ENCODE data around the gene AKT1S1. TPM values are rescaled to one million over a fixed set of nuclear protein-coding genes. Genes with fewer than 3 reads are reported as not detected.

AKT1S1 gene
- total RNA-seq, 3 donors from 2014 or later (not counting 1 experiment from before 2014, with no cell fraction given) = 12.8 to 17.8 (median 16.1) TPM

DNA sequence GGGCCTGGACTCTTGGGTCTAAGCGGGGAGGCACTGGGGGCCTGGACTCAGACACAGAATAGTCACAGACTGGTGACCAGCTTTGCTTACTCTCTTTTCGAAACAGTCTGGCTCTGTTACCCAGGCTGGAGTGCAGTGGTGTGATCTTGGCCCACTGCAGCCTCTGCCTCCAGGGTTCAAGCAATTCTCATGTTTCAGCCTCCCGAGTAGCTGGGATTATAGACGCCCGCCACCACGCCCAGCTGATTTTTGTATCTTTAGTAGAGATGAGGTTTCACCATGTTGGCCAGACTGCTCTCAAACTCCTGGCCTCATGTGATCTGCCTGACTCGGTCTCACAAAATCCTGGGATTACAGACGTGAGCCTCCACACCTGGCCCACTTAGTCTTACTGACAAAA, 48.0 kb downstream of the AKT1S1 start:
- Histone ChIP-seq H3K4me1 (ENCODE audit: control insufficient read depth, insufficient read depth, low read length) (no peaks in the 10 kb centered on the region), H3K9me3 (ENCODE audit: control insufficient read depth, insufficient read depth, low read length) (no peaks in the 10 kb centered on the region), H3K36me3 (ENCODE audit: control insufficient read depth, insufficient read depth, low read length) (peaks cover 31% of the 10 kb centered on the region), H3K27me3 (ENCODE audit: control insufficient read depth, insufficient read depth, low read length) (no peaks in the 10 kb centered on the region), H3K27ac (ENCODE audit: low read length) (no peak overlapping the region), H3K4me3 (ENCODE audit: low read length) (no peak overlapping the region)
- 92% methylated on average over 8 of the region's 8 CpGs for WGBS (ENCODE audit: insufficient coverage)
- Mint-ChIP-seq H3K4me1 (peaks cover 8 to 11% of the 10 kb centered on the region in 2 donors), H3K9me3 (no peaks in the 10 kb centered on the region), H3K36me3 (no peaks in the 10 kb centered on the region), H3K4me3 (no peak overlapping the region), H3K27me3 (ENCODE audit: low read depth in 2 of 2) (no peaks in the 10 kb centered on the region), H3K27ac (no peak overlapping the region)
- ATAC-seq (no peak), DNase-seq (no peak)
- intact Hi-C loops (cut with micrococcal nuclease) = no loop called here
- TF ChIP-seq, protein P1, sequence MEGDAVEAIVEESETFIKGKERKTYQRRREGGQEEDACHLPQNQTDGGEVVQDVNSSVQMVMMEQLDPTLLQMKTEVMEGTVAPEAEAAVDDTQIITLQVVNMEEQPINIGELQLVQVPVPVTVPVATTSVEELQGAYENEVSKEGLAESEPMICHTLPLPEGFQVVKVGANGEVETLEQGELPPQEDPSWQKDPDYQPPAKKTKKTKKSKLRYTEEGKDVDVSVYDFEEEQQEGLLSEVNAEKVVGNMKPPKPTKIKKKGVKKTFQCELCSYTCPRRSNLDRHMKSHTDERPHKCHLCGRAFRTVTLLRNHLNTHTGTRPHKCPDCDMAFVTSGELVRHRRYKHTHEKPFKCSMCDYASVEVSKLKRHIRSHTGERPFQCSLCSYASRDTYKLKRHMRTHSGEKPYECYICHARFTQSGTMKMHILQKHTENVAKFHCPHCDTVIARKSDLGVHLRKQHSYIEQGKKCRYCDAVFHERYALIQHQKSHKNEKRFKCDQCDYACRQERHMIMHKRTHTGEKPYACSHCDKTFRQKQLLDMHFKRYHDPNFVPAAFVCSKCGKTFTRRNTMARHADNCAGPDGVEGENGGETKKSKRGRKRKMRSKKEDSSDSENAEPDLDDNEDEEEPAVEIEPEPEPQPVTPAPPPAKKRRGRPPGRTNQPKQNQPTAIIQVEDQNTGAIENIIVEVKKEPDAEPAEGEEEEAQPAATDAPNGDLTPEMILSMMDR (IDR thresholded peaks at IDR 0.05) = no peak

DNA sequence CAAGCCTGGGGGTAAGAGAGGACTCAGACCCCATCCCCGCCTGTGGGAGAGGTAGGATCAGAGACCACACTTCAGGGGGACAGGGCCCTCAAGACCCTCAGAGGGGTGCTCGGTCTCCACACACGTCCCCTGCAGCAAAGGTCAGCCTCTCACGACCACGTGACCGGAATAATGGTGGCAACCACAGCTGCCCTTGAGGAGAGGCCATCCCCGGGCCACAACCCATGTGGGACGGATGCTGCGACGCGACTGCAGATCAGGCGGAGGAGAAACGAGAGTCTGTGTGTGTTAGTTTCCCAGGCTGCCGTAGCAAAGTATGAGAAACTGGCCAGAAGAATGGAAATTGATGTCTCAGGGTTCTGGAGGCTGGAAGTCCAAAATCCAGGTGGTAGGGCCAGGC, 50.1 kb downstream of the AKT1S1 start:
- Mint-ChIP-seq H3K4me3 (no peak overlapping the region), H3K9me3 (no peaks in the 10 kb centered on the region)

DNA sequence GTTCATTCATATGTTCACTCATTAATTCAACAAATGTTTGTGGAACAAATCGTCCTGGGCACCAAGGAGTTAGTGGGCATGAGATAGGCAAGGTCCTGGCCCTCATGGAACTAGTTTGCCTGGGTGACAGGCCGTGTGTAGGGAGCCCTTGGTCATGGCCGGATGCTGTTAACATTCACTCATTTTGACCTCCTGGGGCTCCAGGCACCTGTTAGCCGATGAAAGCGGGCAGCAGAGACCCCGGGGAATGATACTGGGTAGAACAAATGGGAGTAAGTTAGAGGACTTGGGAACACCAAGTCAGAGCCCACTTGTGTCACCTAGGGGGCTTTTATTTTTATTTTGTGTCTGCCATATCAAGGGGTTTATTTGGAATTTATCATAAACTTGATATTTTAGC, 52.5 kb downstream of the AKT1S1 start:
- H3K36me3 Mint-ChIP-seq = no peaks in the 10 kb centered on the region
- H3K9me3 Mint-ChIP-seq = no peaks in the 10 kb centered on the region
- H3K27me3 Mint-ChIP-seq (ENCODE audit: low read depth in 2 of 2) = no peaks in the 10 kb centered on the region
- Histone ChIP-seq H3K27me3 (ENCODE audit: control insufficient read depth, insufficient read depth, low read length) (no peaks in the 10 kb centered on the region), H3K27ac (ENCODE audit: low read length) (no peak overlapping the region), H3K4me3 (ENCODE audit: low read length) (no peak overlapping the region), H3K4me1 (ENCODE audit: control insufficient read depth, insufficient read depth, low read length) (peaks cover under 1% of the 10 kb centered on the region), H3K9me3 (ENCODE audit: control insufficient read depth, insufficient read depth, low read length) (no peaks in the 10 kb centered on the region), H3K36me3 (ENCODE audit: control insufficient read depth, insufficient read depth, low read length) (peaks cover 12% of the 10 kb centered on the region)
- no peak for DNase-seq
- ATAC-seq = no peak
- H3K27ac Mint-ChIP-seq = no peak overlapping the region
- WGBS (ENCODE audit: insufficient coverage) = 96% methylated on average over 6 of the region's 6 CpGs
- peaks cover 4 to 11% of the 10 kb centered on the region in 2 donors for H3K4me1 Mint-ChIP-seq
- H3K4me3 Mint-ChIP-seq = no peak overlapping the region
- TF ChIP-seq, protein P1 (IDR thresholded peaks at IDR 0.05) = no peak
- intact Hi-C loops (cut with micrococcal nuclease) = no loop called here

More for the DNA sequence above, 50.1 kb downstream of the AKT1S1 start:
- Histone ChIP-seq H3K27me3 (ENCODE audit: control insufficient read depth, insufficient read depth, low read length) (no peaks in the 10 kb centered on the region), H3K4me3 (ENCODE audit: low read length) (no peak overlapping the region), H3K36me3 (ENCODE audit: control insufficient read depth, insufficient read depth, low read length) (peaks cover 24% of the 10 kb centered on the region), H3K27ac (ENCODE audit: low read length) (no peak overlapping the region), H3K9me3 (ENCODE audit: control insufficient read depth, insufficient read depth, low read length) (no peaks in the 10 kb centered on the region), H3K4me1 (ENCODE audit: control insufficient read depth, insufficient read depth, low read length) (no peaks in the 10 kb centered on the region)
- Mint-ChIP-seq H3K27me3 (ENCODE audit: low read depth in 2 of 2) (no peaks in the 10 kb centered on the region), H3K4me1 (peaks cover 4 to 11% of the 10 kb centered on the region in 2 donors), H3K27ac (no peak overlapping the region), H3K36me3 (no peaks in the 10 kb centered on the region)
- WGBS (ENCODE audit: insufficient coverage) = 96% methylated on average over 14 of the region's 14 CpGs
- intact Hi-C loops (cut with micrococcal nuclease) = no loop called here
- no peak for DNase-seq
- TF ChIP-seq, protein P1 (IDR thresholded peaks at IDR 0.05) = no peak
- no peak for ATAC-seq

DNA sequence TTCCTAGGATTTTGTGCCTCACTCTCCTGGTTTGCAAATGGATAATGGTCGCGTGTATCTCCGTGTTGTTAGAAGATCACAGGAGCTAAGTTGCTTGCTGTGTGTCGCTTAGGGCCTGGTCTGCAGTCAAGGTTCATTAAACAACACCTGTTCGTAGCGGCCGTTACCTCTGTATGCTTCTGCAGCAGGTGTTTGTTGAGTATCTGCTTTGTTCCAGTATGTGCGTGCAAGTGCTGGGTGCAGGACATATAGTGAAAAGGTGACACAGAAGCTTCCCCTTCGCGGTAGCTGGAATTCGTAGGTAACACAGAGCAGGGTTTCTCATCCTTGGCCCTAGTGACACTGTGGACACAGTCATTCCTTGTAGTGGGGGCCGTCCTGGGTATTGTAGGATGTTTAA, 53.7 kb downstream of the AKT1S1 start:
- DNase-seq = no peak
- Mint-ChIP-seq H3K36me3 (no peaks in the 10 kb centered on the region), H3K27me3 (ENCODE audit: low read depth in 2 of 2) (no peaks in the 10 kb centered on the region), H3K4me1 (peaks cover 14 to 22% of the 10 kb centered on the region in 2 donors), H3K27ac (no peak overlapping the region), H3K9me3 (no peaks in the 10 kb centered on the region), H3K4me3 (no peak overlapping the region)
- H3K36me3 ChIP-seq (ENCODE audit: control insufficient read depth, insufficient read depth, low read length) = peaks cover 12% of the 10 kb centered on the region
- no peak overlapping the region for H3K27ac ChIP-seq (ENCODE audit: low read length)
- no peaks in the 10 kb centered on the region for H3K9me3 ChIP-seq (ENCODE audit: control insufficient read depth, insufficient read depth, low read length)
- intact Hi-C loops (cut with micrococcal nuclease) = no loop called here
- no peak for ATAC-seq
- no peak overlapping the region for H3K4me3 ChIP-seq (ENCODE audit: low read length)
- peaks cover 12% of the 10 kb centered on the region for H3K4me1 ChIP-seq (ENCODE audit: control insufficient read depth, insufficient read depth, low read length)
- WGBS (ENCODE audit: insufficient coverage) = 89% methylated on average over 11 of the region's 12 CpGs
- TF ChIP-seq, protein P1 (IDR thresholded peaks at IDR 0.05) = no peak
- H3K27me3 ChIP-seq (ENCODE audit: control insufficient read depth, insufficient read depth, low read length) = no peaks in the 10 kb centered on the region

Data from natural killer cell (primary cell).